Activated CD8-positive, alpha-beta T cell treated with anti-CD3 and anti-CD28 coated beads, Interleukin-2, amount 10 ng/mL, durations not matched to agents 7 days and 5 days (primary cell): Measurements from ENCODE around the gene LRRN4CL. TPM values are rescaled to one million over a fixed set of nuclear protein-coding genes. Genes with fewer than 3 reads are reported as not detected.
A peak's percentile ranks its signal among the peaks of the same experiment; 100 is the strongest.
"Not testable (repeated sequence)": the region's sequence is repeated elsewhere in the genome, so short reads cannot be mapped to it uniquely, and the experiment has no call there.

Experiments
- ATAC-seq: fragments of 150-1000 bp; cut with Tn5 transposase; one replicate; pipeline ENCODE4 v1.10.0; 2021; ENCODE audit warnings: moderate library complexity
- CTCF ChIA-PET: fragments of 350-600 bp; sonication (Branson Sonifier 250); formaldehyde crosslinking; loops from one replicate; lab custom pipeline; 2021; ENCODE audit warnings: antibody characterized with exemption; lab: Charles Lee
- POLR2A ChIA-PET: fragments of 350-600 bp; sonication (Branson Sonifier 250); formaldehyde crosslinking; loops from one replicate; lab custom pipeline; 2021; ENCODE audit warnings: antibody characterized with exemption; lab: Charles Lee
- DNase-seq: peaks from one replicate; pipeline ENCODE4 v3.0.0-alpha.2; 2020
- H3K27ac Mint-ChIP-seq: one replicate; pipeline ENCODE4 v1.8.0; 2021; ENCODE audit warnings: mild to moderate bottlenecking, mixed read lengths
- H3K27me3 Mint-ChIP-seq: one replicate; pipeline ENCODE4 v1.8.0; 2021; ENCODE audit warnings: low read depth, mixed read lengths
- H3K36me3 Mint-ChIP-seq: one replicate; pipeline ENCODE4 v1.8.0; 2021; ENCODE audit warnings: low read depth, mixed read lengths
- H3K4me1 Mint-ChIP-seq: one replicate; pipeline ENCODE4 v1.8.0; 2021; ENCODE audit warnings: low read depth, mixed read lengths
- H3K4me3 Mint-ChIP-seq: one replicate; pipeline ENCODE4 v1.8.0; 2021; ENCODE audit warnings: mild to moderate bottlenecking, mixed read lengths
- H3K9me3 Mint-ChIP-seq: one replicate; pipeline ENCODE4 v1.8.0; 2022; ENCODE audit warnings: mixed read lengths; ENCODE audit not compliant: insufficient read depth
- total RNA-seq, 2 experiments: library from RNA; stranded (reverse); gene quantifications; one replicate each; pipeline ENCODE4 v1.2.3, GENCODE V29; 2021

The LRRN4CL gene
- total RNA-seq, 2 experiments from 2014 or later = 0.21 to 0.34 TPM

DNA sequence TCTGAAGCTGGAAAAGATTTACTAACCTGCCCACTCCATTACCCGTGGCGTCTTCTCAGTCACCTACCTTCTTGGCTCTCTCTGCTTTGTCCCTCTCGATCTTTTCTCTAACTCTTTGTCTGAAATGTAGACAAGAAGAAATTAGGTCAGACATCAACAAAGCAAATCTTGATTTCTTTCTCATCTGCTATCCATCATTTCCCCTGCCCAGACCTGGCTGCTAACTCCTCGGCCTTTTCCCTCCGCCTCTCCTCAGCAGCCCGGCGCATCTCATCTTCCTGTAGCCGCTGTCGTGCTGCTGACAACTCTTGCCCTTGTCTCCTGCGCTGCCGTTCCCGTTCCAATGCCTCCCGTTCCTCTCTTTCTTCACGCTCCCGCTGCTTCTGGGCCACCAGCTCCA, 11.6 kb downstream of the LRRN4CL start:
- no peak for DNase-seq
- peaks cover 54% of the 10 kb centered on the region for H3K4me1 Mint-ChIP-seq
- no peak for ATAC-seq
- POLR2A ChIA-PET = interaction anchor here (1.3 to 4.8 kb wide), 3 partner anchors 13 to 164 kb away, joined by 3 to 32 read pairs (median 8); partner anchors contain the start of genes C11orf98, CSKMT and INTS5
- H3K27ac Mint-ChIP-seq = peak overlapping the region; percentile 87
- no peaks in the 10 kb centered on the region for H3K9me3 Mint-ChIP-seq
- peaks cover 43% of the 10 kb centered on the region for H3K36me3 Mint-ChIP-seq
- no peaks in the 10 kb centered on the region for H3K27me3 Mint-ChIP-seq
- H3K4me3 Mint-ChIP-seq = peak overlapping the region; percentile 92
- CTCF ChIA-PET = interaction anchor here (1.4 to 7.0 kb wide), 4 partner anchors 13 to 85 kb away, joined by 4 to 77 read pairs (median 6); partner anchors contain the start of genes C11orf98, MTA2 and TUT1

DNA sequence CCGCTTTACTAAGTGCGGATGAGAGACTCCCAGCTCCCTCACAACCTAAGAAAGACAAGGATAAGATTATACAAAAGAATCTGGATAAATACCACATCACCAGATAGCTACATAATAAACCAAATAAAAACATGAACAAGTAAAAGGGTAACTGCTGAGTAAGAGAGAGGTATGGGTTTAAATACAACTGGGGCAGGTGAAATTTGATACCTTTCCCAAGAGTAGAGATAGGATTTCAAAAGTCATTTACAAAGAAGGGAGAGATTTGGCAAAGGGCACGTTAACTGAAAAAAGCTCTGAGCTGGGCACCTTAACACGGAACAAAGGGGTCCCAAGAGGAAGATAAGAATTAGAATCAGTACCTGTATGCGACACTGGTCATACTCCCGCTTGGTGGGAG, 12.2 kb downstream of the LRRN4CL start:
- peaks cover 48% of the 10 kb centered on the region for H3K36me3 Mint-ChIP-seq

DNA sequence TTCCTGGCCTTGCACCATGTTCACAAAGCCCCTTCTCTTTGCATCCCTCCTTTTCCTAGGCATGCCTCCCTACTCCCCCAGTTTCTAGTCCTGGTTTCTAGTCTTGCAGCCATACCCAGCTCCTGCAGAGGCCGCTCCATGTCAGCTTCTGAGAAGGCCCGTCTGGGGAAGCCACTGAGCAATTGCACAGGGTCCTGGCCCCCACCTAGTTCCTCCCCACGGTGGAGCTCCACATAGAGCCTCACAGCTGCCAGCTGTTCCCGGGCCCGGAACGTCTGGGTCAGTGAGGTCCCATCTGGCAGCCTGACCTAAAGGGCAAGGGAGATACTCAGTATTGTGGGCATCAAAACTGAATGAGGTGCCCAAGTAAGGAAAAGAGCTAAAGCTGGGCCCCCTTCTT, 12.6 kb downstream of the LRRN4CL start:
- ATAC-seq (no peak), DNase-seq (no peak)
- POLR2A ChIA-PET = interaction anchor here (1.0 to 4.8 kb wide), 7 partner anchors 9 to 179 kb away, joined by 3 to 32 read pairs (median 3); partner anchors contain the start of genes C11orf98, CSKMT, INTS5 and TUT1
- Mint-ChIP-seq H3K9me3 (no peaks in the 10 kb centered on the region), H3K4me3 (peak overlapping the region; percentile 47), H3K27ac (no peak overlapping the region), H3K4me1 (peaks cover 60% of the 10 kb centered on the region), H3K27me3 (no peaks in the 10 kb centered on the region), H3K36me3 (peaks cover 50% of the 10 kb centered on the region)
- CTCF ChIA-PET = interaction anchor here (1.3 to 7.0 kb wide), 5 partner anchors 12 to 84 kb away, joined by 3 to 77 read pairs (median 5); partner anchors contain the start of genes C11orf98, MTA2 and TUT1

More for the DNA sequence above, 12.2 kb downstream of the LRRN4CL start:
- Mint-ChIP-seq H3K27ac (peak overlapping the region; percentile 87), H3K9me3 (no peaks in the 10 kb centered on the region), H3K27me3 (no peaks in the 10 kb centered on the region), H3K4me3 (peak overlapping the region; percentile 47), H3K4me1 (peaks cover 59% of the 10 kb centered on the region)
- no peak for DNase-seq
- ChIA-PET CTCF (interaction anchor here (1.3 to 7.0 kb wide), 5 partner anchors 13 to 85 kb away, joined by 3 to 77 read pairs (median 5); partner anchors contain the start of genes C11orf98, MTA2 and TUT1), POLR2A (interaction anchor here (1.3 to 4.8 kb wide), 5 partner anchors 10 to 179 kb away, joined by 3 to 32 read pairs (median 8); partner anchors contain the start of genes C11orf98, CSKMT and INTS5)
- ATAC-seq = no peak

DNA sequence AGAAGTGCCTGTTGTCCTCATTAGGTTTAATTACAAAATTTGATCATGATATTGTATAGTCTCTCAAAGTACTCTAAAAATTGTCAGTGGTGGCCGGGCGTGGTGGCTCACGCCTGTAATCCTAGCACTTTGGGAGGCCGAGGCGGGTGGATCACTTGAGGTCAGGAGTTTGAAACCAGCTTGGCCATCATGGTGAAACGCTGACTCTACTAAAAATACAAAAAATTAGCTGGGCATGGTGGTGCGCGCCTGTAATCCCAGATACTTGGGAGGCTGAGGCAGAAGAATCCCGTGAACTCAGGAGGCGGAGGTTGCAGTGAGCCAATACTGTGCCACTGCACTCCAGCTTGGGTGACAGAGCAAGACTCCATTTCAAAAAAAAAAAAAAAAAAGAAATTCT, 13.9 kb downstream of the LRRN4CL start:
- H3K27ac Mint-ChIP-seq, DNase-seq, H3K27me3 Mint-ChIP-seq, ATAC-seq, H3K9me3 Mint-ChIP-seq, H3K4me3 Mint-ChIP-seq: not testable (repeated sequence)
- CTCF ChIA-PET = interaction anchor here (1.2 to 1.6 kb wide), 2 partner anchors 52 to 111 kb away, joined by 3 to 4 read pairs; partner anchors contain the start of genes HNRNPUL2 and TTC9C
- POLR2A ChIA-PET = interaction anchor here (1.0 to 4.8 kb wide), 7 partner anchors 8 to 166 kb away, joined by 3 to 32 read pairs (median 6); partner anchors contain the start of genes C11orf98, CSKMT and TUT1
- H3K4me1 Mint-ChIP-seq = peaks cover 65% of the 10 kb centered on the region
- H3K36me3 Mint-ChIP-seq = peaks cover 58% of the 10 kb centered on the region

DNA sequence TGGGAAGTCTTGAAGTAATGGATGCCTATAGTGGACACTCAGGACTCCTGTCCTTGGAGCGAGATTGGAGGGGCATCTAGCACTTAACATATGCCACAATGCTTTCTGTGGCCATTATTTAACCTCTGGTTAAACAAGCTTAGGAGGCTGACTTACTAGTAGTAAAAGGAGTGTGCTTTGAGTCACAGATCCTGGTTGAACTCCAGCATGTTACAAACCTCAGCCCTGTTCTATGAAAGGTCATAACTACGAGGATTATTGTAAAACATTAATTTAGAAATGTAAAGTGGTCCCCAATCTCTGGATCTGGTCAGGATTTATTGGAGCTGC, 16.2 kb downstream of the LRRN4CL start:
- no peaks in the 10 kb centered on the region for H3K27me3 Mint-ChIP-seq
- POLR2A ChIA-PET = interaction anchor here (1.3 to 6.0 kb wide), 6 partner anchors 8 to 168 kb away, joined by 3 to 39 read pairs (median 21); partner anchors contain the start of genes BSCL2, C11orf98, CSKMT and GNG3
- DNase-seq = no peak
- H3K36me3 Mint-ChIP-seq = peaks cover 62% of the 10 kb centered on the region
- peak overlapping the region; percentile 99 for H3K4me3 Mint-ChIP-seq
- no peaks in the 10 kb centered on the region for H3K9me3 Mint-ChIP-seq
- peak overlapping the region; percentile 99 for H3K27ac Mint-ChIP-seq
- H3K4me1 Mint-ChIP-seq = peaks cover 68% of the 10 kb centered on the region
- CTCF ChIA-PET = interaction anchor here (1.0 to 3.3 kb wide), 4 partner anchors 22 to 74 kb away, joined by 3 to 12 read pairs (median 3); partner anchors contain the start of genes B3GAT3 and EML3
- no peak for ATAC-seq

DNA sequence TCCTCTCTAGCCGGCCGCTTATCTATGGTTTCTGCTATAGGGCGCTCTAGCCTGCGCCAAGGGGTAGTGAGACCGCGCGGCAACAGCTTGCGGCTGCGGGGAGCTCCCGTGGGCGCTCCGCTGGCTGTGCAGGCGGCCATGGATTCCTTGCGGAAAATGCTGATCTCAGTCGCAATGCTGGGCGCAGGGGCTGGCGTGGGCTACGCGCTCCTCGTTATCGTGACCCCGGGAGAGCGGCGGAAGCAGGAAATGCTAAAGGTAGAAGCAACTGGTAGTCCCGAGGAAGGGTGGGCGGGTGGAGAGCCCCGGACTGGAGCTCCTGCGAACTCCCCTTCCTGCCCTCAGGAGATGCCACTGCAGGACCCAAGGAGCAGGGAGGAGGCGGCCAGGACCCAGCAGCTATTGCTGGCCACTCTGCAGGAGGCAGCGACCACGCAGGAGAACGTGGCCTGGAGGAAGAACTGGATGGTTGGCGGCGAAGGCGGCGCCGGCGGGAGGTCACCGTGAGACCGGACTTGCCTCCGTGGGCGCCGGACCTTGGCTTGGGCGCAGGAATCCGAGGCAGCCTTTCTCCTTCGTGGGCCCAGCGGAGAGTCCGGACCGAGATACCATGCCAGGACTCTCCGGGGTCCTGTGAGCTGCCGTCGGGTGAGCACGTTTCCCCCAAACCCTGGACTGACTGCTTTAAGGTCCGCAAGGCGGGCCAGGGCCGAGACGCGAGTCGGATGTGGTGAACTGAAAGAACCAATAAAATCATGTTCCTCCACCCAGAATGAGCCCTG, 17.5 kb downstream of the LRRN4CL start, which contains the start of the genes LBHD1 and UQCC3:
Gene LBHD1, minus strand, starts transcription at position 660 of the 782 bp plus-strand sequence. CDS start 2,236 bp downstream, outside the sequence.
Gene UQCC3, plus strand, starts transcription at position 66 of the 782 bp plus-strand sequence. Its CDS starts 73 bp downstream, at position 139.
- H3K4me3 Mint-ChIP-seq = peak within 1 kb of the TSS; percentile 99
- peak within 1 kb of the TSS; percentile 99 for H3K27ac Mint-ChIP-seq
- ChIA-PET CTCF (interaction anchor here (0.9 to 3.5 kb wide), 10 partner anchors 9 to 115 kb away, joined by 3 to 13 read pairs (median 6); partner anchors contain the start of genes EML3, LRRN4CL, TAF6L and TUT1), POLR2A (interaction anchor here (0.6 to 6.0 kb wide), 34 partner anchors 9 to 214 kb away, joined by 3 to 39 read pairs (median 5); partner anchors contain the start of genes B3GAT3, BSCL2, EEF1G and EML3)
- no peaks in the 10 kb centered on the region for H3K27me3 Mint-ChIP-seq
- peaks cover 61% of the 10 kb centered on the region for H3K36me3 Mint-ChIP-seq
- ATAC-seq (peak; percentile 85), DNase-seq (peak; percentile 81)
- no peaks in the 10 kb centered on the region for H3K9me3 Mint-ChIP-seq
- H3K4me1 Mint-ChIP-seq = peaks cover 67% of the 10 kb centered on the region

DNA sequence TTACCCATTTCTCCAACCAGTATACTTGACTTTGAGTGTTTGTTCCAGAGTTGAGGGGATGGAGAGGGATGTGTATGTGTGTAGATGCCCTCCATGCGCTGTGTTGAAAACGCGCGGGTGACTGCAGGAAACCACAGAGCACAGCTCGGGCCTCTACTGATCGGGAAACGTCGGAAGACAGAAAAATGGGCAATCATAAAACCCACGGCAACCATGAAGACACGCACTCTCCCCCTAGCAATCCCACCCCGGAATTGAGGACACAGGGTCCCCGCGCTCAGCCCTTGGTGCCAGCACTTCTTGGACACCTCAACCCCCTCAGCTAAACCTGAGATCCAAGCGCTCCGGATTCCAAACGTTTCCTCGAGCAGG, 18.1 kb downstream of the LRRN4CL start:
- DNase-seq = no peak
- Mint-ChIP-seq H3K27me3 (no peaks in the 10 kb centered on the region), H3K4me1 (peaks cover 66% of the 10 kb centered on the region), H3K9me3 (no peaks in the 10 kb centered on the region), H3K4me3 (peak overlapping the region; percentile 99), H3K27ac (peak overlapping the region; percentile 99), H3K36me3 (peaks cover 61% of the 10 kb centered on the region)
- CTCF ChIA-PET = interaction anchor here (0.9 to 3.5 kb wide), 9 partner anchors 9 to 115 kb away, joined by 3 to 13 read pairs (median 8); partner anchors contain the start of genes EML3, LRRN4CL, TAF6L and TUT1
- POLR2A ChIA-PET = interaction anchor here (0.6 to 6.0 kb wide), 27 partner anchors 8 to 211 kb away, joined by 3 to 39 read pairs (median 6); partner anchors contain the start of genes BSCL2, EML3, HNRNPUL2 and INTS5
- peak; percentile 20 for ATAC-seq

DNA sequence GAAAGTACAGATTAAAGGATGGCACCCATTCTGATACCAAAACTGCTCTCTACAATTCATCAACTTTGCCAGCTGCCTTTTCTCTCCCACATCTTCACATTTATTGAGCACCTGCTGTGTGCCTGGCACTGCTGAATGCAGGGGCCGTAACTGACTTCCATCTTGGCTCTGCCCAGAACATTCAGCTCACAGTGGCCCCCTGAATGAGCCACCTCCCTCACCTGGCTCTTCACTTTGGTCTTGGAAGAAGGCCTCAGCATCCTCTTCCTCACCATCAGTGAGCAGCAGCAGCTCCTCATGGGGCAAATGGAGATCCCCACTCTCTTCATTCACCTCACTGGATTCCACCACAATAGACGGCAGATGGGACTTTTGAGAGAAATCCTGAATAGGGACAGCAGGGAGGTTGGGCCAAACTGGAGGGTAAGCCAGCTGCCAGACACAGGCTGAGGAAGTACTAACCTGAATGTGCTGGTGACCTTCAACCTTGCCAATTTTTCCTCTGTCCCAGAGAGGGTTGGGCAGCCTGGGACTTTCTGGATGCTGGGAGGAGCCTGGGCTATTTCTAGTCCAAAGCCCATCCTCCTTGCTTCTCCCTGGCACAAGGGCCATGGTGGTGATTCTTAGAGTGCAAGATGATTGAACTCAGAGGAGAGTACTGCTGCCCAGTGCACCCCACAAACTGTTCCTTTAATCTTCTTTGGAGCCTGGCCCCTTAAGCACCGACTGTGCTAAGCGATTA, 19.7 kb downstream of the LRRN4CL start:
- H3K36me3 Mint-ChIP-seq = peaks cover 70% of the 10 kb centered on the region
- POLR2A ChIA-PET = interaction anchor here (1.0 to 6.0 kb wide), 7 partner anchors 17 to 171 kb away, joined by 3 to 39 read pairs (median 21); partner anchors contain the start of genes B3GAT3, GANAB, INTS5 and TUT1
- H3K27me3 Mint-ChIP-seq = no peaks in the 10 kb centered on the region
- no peak for ATAC-seq
- no peaks in the 10 kb centered on the region for H3K9me3 Mint-ChIP-seq
- peak overlapping the region; percentile 99 for H3K4me3 Mint-ChIP-seq
- H3K4me1 Mint-ChIP-seq = peaks cover 63% of the 10 kb centered on the region
- H3K27ac Mint-ChIP-seq = peak overlapping the region; percentile 99
- no peak for DNase-seq
- CTCF ChIA-PET = interaction anchor here (1.1 to 3.5 kb wide), 4 partner anchors 16 to 117 kb away, joined by 3 to 11 read pairs (median 4); partner anchors contain the start of genes INTS5 and TUT1

DNA sequence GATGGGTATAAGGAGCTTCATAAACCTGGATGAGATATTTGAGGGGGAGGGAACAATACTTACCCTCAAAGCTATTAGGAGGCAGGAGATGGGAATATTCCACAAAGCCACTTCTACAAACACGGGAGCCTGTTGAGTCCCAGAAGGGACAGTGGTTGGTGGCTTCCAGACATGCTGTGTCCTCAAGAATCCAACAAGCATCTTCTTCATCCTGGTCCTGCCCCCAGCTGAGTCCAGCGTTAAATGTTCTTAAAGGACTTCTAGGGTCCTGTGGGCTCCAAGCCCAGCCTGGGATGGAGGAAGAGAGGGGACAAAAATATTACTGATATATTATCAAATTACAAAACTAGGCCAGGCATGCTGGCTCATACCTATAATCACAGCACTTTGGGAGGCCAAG, 21.9 kb downstream of the LRRN4CL start:
- peaks cover 68% of the 10 kb centered on the region for H3K36me3 Mint-ChIP-seq
- no peak for DNase-seq

More for the DNA sequence above, 21.9 kb downstream of the LRRN4CL start:
- peak overlapping the region; percentile 98 for H3K4me3 Mint-ChIP-seq
- H3K9me3 Mint-ChIP-seq = no peaks in the 10 kb centered on the region
- POLR2A ChIA-PET = interaction anchor here (1.0 to 6.1 kb wide), 13 partner anchors 9 to 188 kb away, joined by 3 to 76 read pairs (median 7); partner anchors contain the start of genes B3GAT3, GANAB, INTS5 and MTA2
- H3K27ac Mint-ChIP-seq = peak overlapping the region; percentile 93
- no peaks in the 10 kb centered on the region for H3K27me3 Mint-ChIP-seq
- CTCF ChIA-PET = interaction anchor here (0.9 to 2.1 kb wide), 6 partner anchors 11 to 119 kb away, joined by 3 to 12 read pairs (median 3); partner anchors contain the start of genes MTA2 and TUT1
- no peak for ATAC-seq
- H3K4me1 Mint-ChIP-seq = peaks cover 56% of the 10 kb centered on the region
